Measurements from ENCODE around the gene CBX4.
A peak's percentile ranks its signal among the peaks of the same experiment; 100 is the strongest.

The CBX4 gene

GRCh38 chr17:79875511-79875910 is 36.3 kb upstream of the CBX4 start:
- H3K79me2 ChIP-seq (ENCODE audit: low read length), result no peaks in the 10 kb centered on the region
- no peak overlapping the region for H3K27ac ChIP-seq (ENCODE audit: low read length)
- no peak overlapping the region for H3K4me2 ChIP-seq (ENCODE audit: low read depth, low read length)
- H3F3A ChIP-seq (ENCODE audit: insufficient read depth, low read length), result no peaks in the 10 kb centered on the region
- no peak overlapping the region for H2AFZ ChIP-seq (ENCODE audit: low read length)
- H3K36me3 ChIP-seq (replicated peaks; ENCODE audit: insufficient read depth, low read length), result no peaks in the 10 kb centered on the region
- no peak overlapping the region for H3K4me3 ChIP-seq (ENCODE audit: low read length)
- DNase-seq, result no peak
- H3K9ac ChIP-seq (ENCODE audit: low read length), result no peak overlapping the region
- H4K20me1 ChIP-seq (ENCODE audit: insufficient read depth, low read length), result no peaks in the 10 kb centered on the region
- TF ChIP-seq CTCF (IDR thresholded peaks at IDR 0.05; ENCODE audit: low read length) (no peak), EZH2 (optimal IDR thresholded peaks at IDR 0.05; ENCODE audit: low read depth, low read length) (no peak), EZH2phosphoT487 (IDR thresholded peaks at IDR 0.05; ENCODE audit: low read length) (no peak)
- H3K9me2 ChIP-seq (replicated peaks; ENCODE audit: insufficient read depth, low read length), result no peaks in the 10 kb centered on the region
- H3K9me3 ChIP-seq (replicated peaks; ENCODE audit: insufficient read depth, low read length), result no peaks in the 10 kb centered on the region
- peaks cover 89% of the 10 kb centered on the region for H3K27me3 ChIP-seq (replicated peaks; ENCODE audit: insufficient read depth, low read length)
- no peaks in the 10 kb centered on the region for H3K4me1 ChIP-seq (ENCODE audit: low read length)

- H3K4me3 ChIP-seq (ENCODE audit: low read length), result no peak overlapping the region
- H2AFZ ChIP-seq (ENCODE audit: low read length), result no peak overlapping the region
- H3K4me2 ChIP-seq (ENCODE audit: low read depth, low read length), result no peak overlapping the region
- H3K9me2 ChIP-seq (replicated peaks; ENCODE audit: insufficient read depth, low read length), result no peaks in the 10 kb centered on the region
- no peak for TF ChIP-seq EZH2 (optimal IDR thresholded peaks at IDR 0.05; ENCODE audit: low read depth, low read length)
- peak; percentile 59 for TF ChIP-seq CTCF (IDR thresholded peaks at IDR 0.05; ENCODE audit: low read length)
- H3K9me3 ChIP-seq (replicated peaks; ENCODE audit: insufficient read depth, low read length), result no peaks in the 10 kb centered on the region
- H4K20me1 ChIP-seq (ENCODE audit: insufficient read depth, low read length), result no peaks in the 10 kb centered on the region
- no peak overlapping the region for H3K9ac ChIP-seq (ENCODE audit: low read length)
- H3K4me1 ChIP-seq (ENCODE audit: low read length), result no peaks in the 10 kb centered on the region
- H3K79me2 ChIP-seq (ENCODE audit: low read length), result no peaks in the 10 kb centered on the region
- no peaks in the 10 kb centered on the region for H3K36me3 ChIP-seq (replicated peaks; ENCODE audit: insufficient read depth, low read length)
- H3F3A ChIP-seq (ENCODE audit: insufficient read depth, low read length), result no peaks in the 10 kb centered on the region
- peaks cover 79% of the 10 kb centered on the region for H3K27me3 ChIP-seq (replicated peaks; ENCODE audit: insufficient read depth, low read length)
- H3K27ac ChIP-seq (ENCODE audit: low read length), result no peak overlapping the region
- DNase-seq, result peak; percentile 51
Observed at GRCh38 chr17:79874329-79874981, 35.2 kb upstream of the CBX4 start.

- Histone ChIP-seq H3K4me1 (ENCODE audit: low read length) (no peaks in the 10 kb centered on the region), H3F3A (ENCODE audit: insufficient read depth, low read length) (no peaks in the 10 kb centered on the region), H3K27me3 (replicated peaks; ENCODE audit: insufficient read depth, low read length) (peaks cover 80% of the 10 kb centered on the region), H3K36me3 (replicated peaks; ENCODE audit: insufficient read depth, low read length) (no peaks in the 10 kb centered on the region), H3K27ac (ENCODE audit: low read length) (no peak overlapping the region), H3K79me2 (ENCODE audit: low read length) (no peaks in the 10 kb centered on the region), H3K4me3 (ENCODE audit: low read length) (no peak overlapping the region), H3K9ac (ENCODE audit: low read length) (no peak overlapping the region), H3K4me2 (ENCODE audit: low read depth, low read length) (no peak overlapping the region), H2AFZ (ENCODE audit: low read length) (no peak overlapping the region), H3K9me3 (replicated peaks; ENCODE audit: insufficient read depth, low read length) (no peaks in the 10 kb centered on the region), H4K20me1 (ENCODE audit: insufficient read depth, low read length) (no peaks in the 10 kb centered on the region), H3K9me2 (replicated peaks; ENCODE audit: insufficient read depth, low read length) (no peaks in the 10 kb centered on the region)
- no peak for DNase-seq
- no peak for TF ChIP-seq CTCF (IDR thresholded peaks at IDR 0.05; ENCODE audit: low read length)
- TF ChIP-seq EZH2 (optimal IDR thresholded peaks at IDR 0.05; ENCODE audit: low read depth, low read length), result no peak
- TF ChIP-seq EZH2phosphoT487 (IDR thresholded peaks at IDR 0.05; ENCODE audit: low read length), result no peak
Observed at GRCh38 chr17:79873583-79873982, 34.3 kb upstream of the CBX4 start.
